ENCODE results near the gene CACNA2D2. TPM values are rescaled to one million over a fixed set of nuclear protein-coding genes. Genes with fewer than 3 reads are reported as not detected.

Gene CACNA2D2
- polyA plus RNA-seq, 1 of the 3 experiments (the other 2 are of a cell fraction): 1.1 TPM

DNA sequence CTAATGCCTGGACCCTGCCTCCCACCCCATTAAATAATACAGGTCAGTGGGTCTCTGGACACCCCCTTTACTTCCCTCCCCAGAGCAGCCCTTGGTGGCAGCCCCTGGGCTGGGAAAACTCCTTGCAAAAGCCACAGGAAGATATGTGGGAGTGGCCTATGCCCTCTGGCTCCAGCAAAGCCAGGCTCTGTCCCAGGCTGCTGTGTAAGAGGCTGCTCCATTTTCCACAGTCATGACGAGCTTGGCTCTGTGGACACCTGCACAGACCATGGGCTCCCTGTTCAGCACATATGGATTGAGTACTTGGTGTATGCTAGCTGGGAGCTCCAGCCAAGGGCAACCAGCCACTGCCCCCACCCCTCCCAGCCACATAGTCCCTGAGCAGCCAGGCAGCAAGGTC, 13.0 kb downstream of the CACNA2D2 start:
- Histone ChIP-seq H3K27me3 (ENCODE audit: insufficient read depth) (peaks cover 6% of the 10 kb centered on the region), H3K36me3 (replicated peaks in 1 of 2; ENCODE audit: control insufficient read depth in 1 of 2, insufficient read depth in 2 of 2, low read length in 1 of 2) (no peaks in the 10 kb centered on the region), H2AFZ (ENCODE audit: low read depth) (no peak overlapping the region), H3K9me3 (no peaks in the 10 kb centered on the region), H3K4me3 (ENCODE audit: low read depth in 2 of 2, low read length in 1 of 2) (no peak overlapping the region), H4K20me1 (ENCODE audit: insufficient read depth) (no peaks in the 10 kb centered on the region), H3K27ac (ENCODE audit: low read depth in 2 of 2, low read length in 1 of 2) (no peak overlapping the region; a peak in 1 of 4 replicates), H3K4me1 (ENCODE audit: control insufficient read depth in 1 of 2, insufficient read depth in 2 of 2, low read depth in 1 of 2, low read length in 1 of 2) (peaks cover 0 to 43% of the 10 kb centered on the region in 2 experiments; a peak in 1 of 4 replicates), H3K4me2 (no peak overlapping the region), H3K9me2 (no peaks in the 10 kb centered on the region), H3F3A (replicated peaks; ENCODE audit: insufficient read depth) (no peaks in the 10 kb centered on the region), H3K9ac (no peak overlapping the region), H3K79me2 (ENCODE audit: insufficient read depth) (no peaks in the 10 kb centered on the region)
- TF ChIP-seq YY1 (IDR thresholded peaks at IDR 0.05; ENCODE audit: low read depth) (no peak), RXRA (IDR thresholded peaks at IDR 0.05; ENCODE audit: borderline replicate concordance, low read depth) (no peak), GABPA (IDR thresholded peaks at IDR 0.05; ENCODE audit: low read depth) (no peak), SMC3 (IDR thresholded peaks at IDR 0.05; ENCODE audit: low read depth, low read length) (no peak), NRF1 (IDR thresholded peaks at IDR 0.05; ENCODE audit: low read depth, low read length) (no peak), SIN3A (IDR thresholded peaks at IDR 0.05; ENCODE audit: borderline replicate concordance, low read depth, low read length) (no peak), ELF1 (IDR thresholded peaks at IDR 0.05) (no peak), RCOR1 (IDR thresholded peaks at IDR 0.05; ENCODE audit: low read length) (no peak), MEF2A (IDR thresholded peaks at IDR 0.05; ENCODE audit: borderline replicate concordance, low read depth) (no peak), TCF12 (IDR thresholded peaks at IDR 0.05) (no peak), FOSL2 (IDR thresholded peaks at IDR 0.05; ENCODE audit: borderline replicate concordance, low read depth) (no peak), MXI1 (IDR thresholded peaks at IDR 0.05; ENCODE audit: low read depth, low read length) (no peak), RAD21 (IDR thresholded peaks at IDR 0.05; ENCODE audit: low read length) (no peak)
- DNase-seq: no peak
- ChIA-PET CTCF (interaction anchor here (0.9 to 1.1 kb wide), 2 partner anchors 52 kb away, joined by 4 to 6 read pairs; no protein-coding TSS in a partner anchor), POLR2A (no interaction called here)
- WGBS (ENCODE audit: low lambda C conversion rate): no CpG with 5 or more reads among the region's 1 CpG

- POLR2A ChIA-PET: no interaction called here
- H3K36me3 ChIP-seq (replicated peaks in 1 of 2; ENCODE audit: control insufficient read depth in 1 of 2, insufficient read depth in 2 of 2, low read length in 1 of 2): no peaks in the 10 kb centered on the region
- H3K4me2 ChIP-seq: no peak overlapping the region
- no peaks in the 10 kb centered on the region for H3K27me3 ChIP-seq (ENCODE audit: insufficient read depth)
- H4K20me1 ChIP-seq (ENCODE audit: insufficient read depth): no peaks in the 10 kb centered on the region
- CTCF ChIA-PET: interaction anchor here (0.7 to 2.6 kb wide), 7 partner anchors 13 to 140 kb away, joined by 3 to 8 read pairs (median 3); no protein-coding TSS in a partner anchor
- DNase-seq: no peak
- no peak overlapping the region for H3K27ac ChIP-seq (ENCODE audit: low read depth in 2 of 2, low read length in 1 of 2)
- H3K9me3 ChIP-seq: no peaks in the 10 kb centered on the region
- H3K9ac ChIP-seq: no peak overlapping the region
- H3K4me3 ChIP-seq (ENCODE audit: low read depth in 2 of 2, low read length in 1 of 2): no peak overlapping the region
- no peaks in the 10 kb centered on the region for H3K79me2 ChIP-seq (ENCODE audit: insufficient read depth)
- no peak overlapping the region for H2AFZ ChIP-seq (ENCODE audit: low read depth)
- H3K4me1 ChIP-seq (ENCODE audit: control insufficient read depth in 1 of 2, insufficient read depth in 2 of 2, low read depth in 1 of 2, low read length in 1 of 2): peaks cover 0 to 66% of the 10 kb centered on the region in 2 experiments; a peak in 1 of 4 replicates
- WGBS (ENCODE audit: low lambda C conversion rate): 90% methylated on average over 4 of the region's 6 CpGs
- H3F3A ChIP-seq (replicated peaks; ENCODE audit: insufficient read depth): no peaks in the 10 kb centered on the region
- no peaks in the 10 kb centered on the region for H3K9me2 ChIP-seq
- TF ChIP-seq, protein P1, sequence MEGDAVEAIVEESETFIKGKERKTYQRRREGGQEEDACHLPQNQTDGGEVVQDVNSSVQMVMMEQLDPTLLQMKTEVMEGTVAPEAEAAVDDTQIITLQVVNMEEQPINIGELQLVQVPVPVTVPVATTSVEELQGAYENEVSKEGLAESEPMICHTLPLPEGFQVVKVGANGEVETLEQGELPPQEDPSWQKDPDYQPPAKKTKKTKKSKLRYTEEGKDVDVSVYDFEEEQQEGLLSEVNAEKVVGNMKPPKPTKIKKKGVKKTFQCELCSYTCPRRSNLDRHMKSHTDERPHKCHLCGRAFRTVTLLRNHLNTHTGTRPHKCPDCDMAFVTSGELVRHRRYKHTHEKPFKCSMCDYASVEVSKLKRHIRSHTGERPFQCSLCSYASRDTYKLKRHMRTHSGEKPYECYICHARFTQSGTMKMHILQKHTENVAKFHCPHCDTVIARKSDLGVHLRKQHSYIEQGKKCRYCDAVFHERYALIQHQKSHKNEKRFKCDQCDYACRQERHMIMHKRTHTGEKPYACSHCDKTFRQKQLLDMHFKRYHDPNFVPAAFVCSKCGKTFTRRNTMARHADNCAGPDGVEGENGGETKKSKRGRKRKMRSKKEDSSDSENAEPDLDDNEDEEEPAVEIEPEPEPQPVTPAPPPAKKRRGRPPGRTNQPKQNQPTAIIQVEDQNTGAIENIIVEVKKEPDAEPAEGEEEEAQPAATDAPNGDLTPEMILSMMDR (IDR thresholded peaks at IDR 0.05): no peak
- no peak for TF ChIP-seq ZBTB33 (IDR thresholded peaks at IDR 0.05; ENCODE audit: borderline replicate concordance, low read depth)
- TF ChIP-seq, protein P2, sequence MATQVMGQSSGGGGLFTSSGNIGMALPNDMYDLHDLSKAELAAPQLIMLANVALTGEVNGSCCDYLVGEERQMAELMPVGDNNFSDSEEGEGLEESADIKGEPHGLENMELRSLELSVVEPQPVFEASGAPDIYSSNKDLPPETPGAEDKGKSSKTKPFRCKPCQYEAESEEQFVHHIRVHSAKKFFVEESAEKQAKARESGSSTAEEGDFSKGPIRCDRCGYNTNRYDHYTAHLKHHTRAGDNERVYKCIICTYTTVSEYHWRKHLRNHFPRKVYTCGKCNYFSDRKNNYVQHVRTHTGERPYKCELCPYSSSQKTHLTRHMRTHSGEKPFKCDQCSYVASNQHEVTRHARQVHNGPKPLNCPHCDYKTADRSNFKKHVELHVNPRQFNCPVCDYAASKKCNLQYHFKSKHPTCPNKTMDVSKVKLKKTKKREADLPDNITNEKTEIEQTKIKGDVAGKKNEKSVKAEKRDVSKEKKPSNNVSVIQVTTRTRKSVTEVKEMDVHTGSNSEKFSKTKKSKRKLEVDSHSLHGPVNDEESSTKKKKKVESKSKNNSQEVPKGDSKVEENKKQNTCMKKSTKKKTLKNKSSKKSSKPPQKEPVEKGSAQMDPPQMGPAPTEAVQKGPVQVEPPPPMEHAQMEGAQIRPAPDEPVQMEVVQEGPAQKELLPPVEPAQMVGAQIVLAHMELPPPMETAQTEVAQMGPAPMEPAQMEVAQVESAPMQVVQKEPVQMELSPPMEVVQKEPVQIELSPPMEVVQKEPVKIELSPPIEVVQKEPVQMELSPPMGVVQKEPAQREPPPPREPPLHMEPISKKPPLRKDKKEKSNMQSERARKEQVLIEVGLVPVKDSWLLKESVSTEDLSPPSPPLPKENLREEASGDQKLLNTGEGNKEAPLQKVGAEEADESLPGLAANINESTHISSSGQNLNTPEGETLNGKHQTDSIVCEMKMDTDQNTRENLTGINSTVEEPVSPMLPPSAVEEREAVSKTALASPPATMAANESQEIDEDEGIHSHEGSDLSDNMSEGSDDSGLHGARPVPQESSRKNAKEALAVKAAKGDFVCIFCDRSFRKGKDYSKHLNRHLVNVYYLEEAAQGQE (IDR thresholded peaks at IDR 0.05; ENCODE audit: low read depth, low read length): no peak
- TF ChIP-seq SIN3A (IDR thresholded peaks at IDR 0.05; ENCODE audit: borderline replicate concordance, low read depth, low read length): no peak
- TF ChIP-seq POLR2AphosphoS5 (IDR thresholded peaks at IDR 0.05; ENCODE audit: low read depth, low read length): no peak
- TF ChIP-seq, protein P3, sequence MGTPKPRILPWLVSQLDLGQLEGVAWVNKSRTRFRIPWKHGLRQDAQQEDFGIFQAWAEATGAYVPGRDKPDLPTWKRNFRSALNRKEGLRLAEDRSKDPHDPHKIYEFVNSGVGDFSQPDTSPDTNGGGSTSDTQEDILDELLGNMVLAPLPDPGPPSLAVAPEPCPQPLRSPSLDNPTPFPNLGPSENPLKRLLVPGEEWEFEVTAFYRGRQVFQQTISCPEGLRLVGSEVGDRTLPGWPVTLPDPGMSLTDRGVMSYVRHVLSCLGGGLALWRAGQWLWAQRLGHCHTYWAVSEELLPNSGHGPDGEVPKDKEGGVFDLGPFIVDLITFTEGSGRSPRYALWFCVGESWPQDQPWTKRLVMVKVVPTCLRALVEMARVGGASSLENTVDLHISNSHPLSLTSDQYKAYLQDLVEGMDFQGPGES (IDR thresholded peaks at IDR 0.05; ENCODE audit: low read depth, low read length): no peak
- TF ChIP-seq RAD21 (IDR thresholded peaks at IDR 0.05; ENCODE audit: low read length): no peak
- no peak for TF ChIP-seq TAF1 (IDR thresholded peaks at IDR 0.05; ENCODE audit: borderline replicate concordance, low read depth, low read length)
- TF ChIP-seq NRF1 (IDR thresholded peaks at IDR 0.05; ENCODE audit: low read depth, low read length): no peak
- TF ChIP-seq JUND (IDR thresholded peaks at IDR 0.05): no peak
- no peak for TF ChIP-seq RXRA (IDR thresholded peaks at IDR 0.05; ENCODE audit: borderline replicate concordance, low read depth)
- TF ChIP-seq MEF2A (IDR thresholded peaks at IDR 0.05; ENCODE audit: borderline replicate concordance, low read depth): no peak
- TF ChIP-seq RCOR1 (IDR thresholded peaks at IDR 0.05; ENCODE audit: low read length): no peak
Measured at GRCh38 chr3:50487181-50487580, 16.3 kb downstream of the CACNA2D2 start.

All from SK-N-SH (cell line).